Fibroblast of peridontal ligament (primary cell): ENCODE measurements around the gene GRSF1.
"Not testable (repeated sequence)": the region's sequence is repeated elsewhere in the genome, so short reads cannot be mapped to it uniquely, and the experiment has no call there.

Experiments used
- DNase-seq: peaks from one replicate; pipeline ENCODE4 v3.0.0-alpha.2; 2010; ENCODE audit errors: extremely low read depth

Gene GRSF1

GRCh38 chr4:70836081-70836480, 3.6 kb downstream of the GRSF1 start:
- DNase-seq: no peak

- DNase-seq: peak; percentile 53
Observed at GRCh38 chr4:70833675-70834074, 6.0 kb downstream of the GRSF1 start.

GRCh38 chr4:70831293-70831692, 8.4 kb downstream of the GRSF1 start:
- no peak for DNase-seq

GRCh38 chr4:70830054-70830453, 9.6 kb downstream of the GRSF1 start:
- no peak for DNase-seq

GRCh38 chr4:70829492-70829891, 10.2 kb downstream of the GRSF1 start:
- DNase-seq: no peak

- DNase-seq: no peak
Observed at GRCh38 chr4:70829015-70829414, 10.7 kb downstream of the GRSF1 start.

- DNase-seq: no peak
Observed at GRCh38 chr4:70818921-70819320, 20.8 kb downstream of the GRSF1 start.

- no peak for DNase-seq
Observed at GRCh38 chr4:70818173-70818855, 21.4 kb downstream of the GRSF1 start.

GRCh38 chr4:70816894-70817293, 22.8 kb downstream of the GRSF1 start:
- no peak for DNase-seq

- DNase-seq: peak; percentile 64
Observed at GRCh38 chr4:70815370-70815769, 24.3 kb downstream of the GRSF1 start.

GRCh38 chr4:70808151-70808550, 31.5 kb downstream of the GRSF1 start:
- no peak for DNase-seq

- no peak for DNase-seq
Observed at GRCh38 chr4:70802928-70803580, 36.6 kb downstream of the GRSF1 start.

GRCh38 chr4:70801265-70801809, 38.4 kb downstream of the GRSF1 start:
- no peak for DNase-seq

GRCh38 chr4:70793626-70794025, 46.1 kb downstream of the GRSF1 start:
- DNase-seq: no peak

- DNase-seq: no peak
Observed at GRCh38 chr4:70788733-70789132, 51.0 kb downstream of the GRSF1 start.

GRCh38 chr4:70787496-70787895, 52.2 kb downstream of the GRSF1 start:
- DNase-seq: no peak

GRCh38 chr4:70783096-70783495, 56.6 kb downstream of the GRSF1 start:
- DNase-seq: no peak

- DNase-seq: peak; percentile 33
Observed at GRCh38 chr4:70778888-70779422, 60.7 kb downstream of the GRSF1 start.

GRCh38 chr4:70772929-70773555, 66.6 kb downstream of the GRSF1 start:
- no peak for DNase-seq

- DNase-seq: not testable (repeated sequence)
Observed at GRCh38 chr4:70769396-70769795, 70.3 kb downstream of the GRSF1 start.

- peak; percentile 23 for DNase-seq
Observed at GRCh38 chr4:70768301-70768948, 71.3 kb downstream of the GRSF1 start.
